PC-9 (cell line): ENCODE data around the gene MAPK10.

Experiments
- EZH2 ChIP-seq: fragments of 200-600 bp; sonication (generic); IDR thresholded peaks from 2 replicates; pipeline ENCODE4 v1.8.0; 2017; ENCODE audit warnings: antibody characterized with exemption, low read depth
- TF ChIP-seq, protein P1 (sequence below): fragments of 200-600 bp; sonication (generic); conservative IDR thresholded peaks from 2 replicates; pipeline ENCODE4 v1.6.1; 2017; ENCODE audit warnings: mixed run types, antibody characterized with exemption, mild to moderate bottlenecking, moderate library complexity

DNA sequence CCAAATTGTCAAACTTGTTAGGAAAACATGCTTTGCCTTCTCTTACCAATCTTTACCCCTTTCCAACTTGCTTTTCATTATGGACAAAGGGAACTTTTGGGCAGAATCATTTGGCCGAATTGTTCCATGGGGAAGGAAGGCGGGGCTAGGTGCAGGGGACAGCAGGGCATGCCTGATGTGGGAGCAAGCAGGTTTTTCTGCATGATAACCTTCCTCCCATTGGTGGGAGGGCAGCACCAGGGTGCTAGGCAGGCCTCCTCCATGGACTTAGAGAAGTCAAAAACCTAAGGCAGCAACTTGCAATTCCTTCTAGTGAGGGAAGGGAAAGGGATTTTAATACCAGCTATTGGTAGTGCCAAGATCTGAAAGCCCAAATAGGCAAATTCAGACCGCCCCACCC, 260.5 kb downstream of the MAPK10 start:
- TF ChIP-seq, protein P1, sequence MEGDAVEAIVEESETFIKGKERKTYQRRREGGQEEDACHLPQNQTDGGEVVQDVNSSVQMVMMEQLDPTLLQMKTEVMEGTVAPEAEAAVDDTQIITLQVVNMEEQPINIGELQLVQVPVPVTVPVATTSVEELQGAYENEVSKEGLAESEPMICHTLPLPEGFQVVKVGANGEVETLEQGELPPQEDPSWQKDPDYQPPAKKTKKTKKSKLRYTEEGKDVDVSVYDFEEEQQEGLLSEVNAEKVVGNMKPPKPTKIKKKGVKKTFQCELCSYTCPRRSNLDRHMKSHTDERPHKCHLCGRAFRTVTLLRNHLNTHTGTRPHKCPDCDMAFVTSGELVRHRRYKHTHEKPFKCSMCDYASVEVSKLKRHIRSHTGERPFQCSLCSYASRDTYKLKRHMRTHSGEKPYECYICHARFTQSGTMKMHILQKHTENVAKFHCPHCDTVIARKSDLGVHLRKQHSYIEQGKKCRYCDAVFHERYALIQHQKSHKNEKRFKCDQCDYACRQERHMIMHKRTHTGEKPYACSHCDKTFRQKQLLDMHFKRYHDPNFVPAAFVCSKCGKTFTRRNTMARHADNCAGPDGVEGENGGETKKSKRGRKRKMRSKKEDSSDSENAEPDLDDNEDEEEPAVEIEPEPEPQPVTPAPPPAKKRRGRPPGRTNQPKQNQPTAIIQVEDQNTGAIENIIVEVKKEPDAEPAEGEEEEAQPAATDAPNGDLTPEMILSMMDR = no peak
- TF ChIP-seq EZH2 = no peak
